ENCODE data around the gene FARS2. TPM values are rescaled to one million over a fixed set of nuclear protein-coding genes. Genes with fewer than 3 reads are reported as not detected.

FARS2 gene
- polyA plus RNA-seq, 3 donors, result 12.2 to 21.6 (median 17.7) TPM

- Histone ChIP-seq H3K9me3 (replicated peaks in 1 of 2; ENCODE audit: control insufficient read depth in 1 of 2, insufficient read depth in 1 of 2, low read length in 2 of 2) (no peaks in the 10 kb centered on the region), H3K4me2 (replicated peaks; ENCODE audit: extremely low read depth, low read length, poor library complexity, severe bottlenecking) (no peak overlapping the region), H3K4me3 (replicated peaks in 1 of 3; ENCODE audit: low read depth in 2 of 3, low read length in 3 of 3) (no peak overlapping the region), H2AFZ (ENCODE audit: insufficient read depth, low read depth, low read length, poor library complexity, severe bottlenecking) (no peak overlapping the region), H3K4me1 (ENCODE audit: control insufficient read depth in 1 of 2, insufficient read depth in 2 of 2, low read length in 2 of 2) (no peaks in the 10 kb centered on the region), H3K27me3 (ENCODE audit: control insufficient read depth in 2 of 2, insufficient read depth in 2 of 2, low read length in 2 of 2) (no peaks in the 10 kb centered on the region), H3K9ac (ENCODE audit: insufficient read depth, low read length, poor library complexity, severe bottlenecking) (no peak overlapping the region), H4K20me1 (ENCODE audit: insufficient read depth, low read length) (peaks cover 7% of the 10 kb centered on the region), H3K36me3 (replicated peaks in 1 of 2; ENCODE audit: control insufficient read depth in 1 of 2, insufficient read depth in 2 of 2, low read length in 2 of 2) (no peaks in the 10 kb centered on the region), H3K27ac (ENCODE audit: low read depth in 1 of 2, low read length in 2 of 2) (no peak overlapping the region), H3K79me2 (ENCODE audit: insufficient read depth, low read length) (peaks cover 5% of the 10 kb centered on the region)
- Mint-ChIP-seq H3K36me3 (peaks cover 0 to 2% of the 10 kb centered on the region in 2 donors), H3K4me1 (peaks cover 13% of the 10 kb centered on the region), H3K4me3 (no peak overlapping the region), H3K27ac (peak overlapping the region in 1 of 7 donors; percentile 68), H3K9me3 (no peaks in the 10 kb centered on the region), H3K27me3 (ENCODE audit: low read depth in 3 of 3) (peaks cover 0 to 3% (median 1%) of the 10 kb centered on the region in 3 donors)
- TF ChIP-seq CTCF (IDR thresholded peaks at IDR 0.05), result no peak
- 79% methylated on average over 8 of the region's 12 CpGs for WGBS (ENCODE audit: insufficient coverage)
- intact Hi-C loops (cut with micrococcal nuclease), result no loop called here
- peak in 1 of 3 donors; percentile 66 for DNase-seq
Measured at GRCh38 chr6:5287205-5287965, 26.1 kb downstream of the FARS2 start.

- no peak for DNase-seq
- Mint-ChIP-seq H3K4me3 (no peak overlapping the region), H3K27ac (peak overlapping the region in 1 of 7 donors; percentile 5), H3K27me3 (ENCODE audit: low read depth in 3 of 3) (peaks cover 0 to 3% (median 1%) of the 10 kb centered on the region in 3 donors), H3K9me3 (no peaks in the 10 kb centered on the region), H3K36me3 (peaks cover 0 to 2% of the 10 kb centered on the region in 2 donors), H3K4me1 (peaks cover 10% of the 10 kb centered on the region)
- no peak for TF ChIP-seq CTCF (IDR thresholded peaks at IDR 0.05)
- Histone ChIP-seq H3K27ac (ENCODE audit: low read depth in 1 of 2, low read length in 2 of 2) (no peak overlapping the region), H3K27me3 (ENCODE audit: control insufficient read depth in 2 of 2, insufficient read depth in 2 of 2, low read length in 2 of 2) (no peaks in the 10 kb centered on the region), H3K9me3 (replicated peaks in 1 of 2; ENCODE audit: control insufficient read depth in 1 of 2, insufficient read depth in 1 of 2, low read length in 2 of 2) (no peaks in the 10 kb centered on the region), H3K36me3 (replicated peaks in 1 of 2; ENCODE audit: control insufficient read depth in 1 of 2, insufficient read depth in 2 of 2, low read length in 2 of 2) (no peaks in the 10 kb centered on the region), H3K79me2 (ENCODE audit: insufficient read depth, low read length) (peaks cover 5% of the 10 kb centered on the region), H3K4me2 (replicated peaks; ENCODE audit: extremely low read depth, low read length, poor library complexity, severe bottlenecking) (no peak overlapping the region), H2AFZ (ENCODE audit: insufficient read depth, low read depth, low read length, poor library complexity, severe bottlenecking) (no peak overlapping the region), H3K4me1 (ENCODE audit: control insufficient read depth in 1 of 2, insufficient read depth in 2 of 2, low read length in 2 of 2) (no peaks in the 10 kb centered on the region), H3K9ac (ENCODE audit: insufficient read depth, low read length, poor library complexity, severe bottlenecking) (no peak overlapping the region), H4K20me1 (ENCODE audit: insufficient read depth, low read length) (peaks cover 7% of the 10 kb centered on the region), H3K4me3 (replicated peaks in 1 of 3; ENCODE audit: low read depth in 2 of 3, low read length in 3 of 3) (no peak overlapping the region)
- intact Hi-C loops (cut with micrococcal nuclease), result no loop called here
- WGBS (ENCODE audit: insufficient coverage), result 93% methylated on average over 2 of the region's 2 CpGs
Measured at GRCh38 chr6:5287966-5288297, 26.6 kb downstream of the FARS2 start.

Data from CD14-positive monocyte (primary cell).